ENCODE results near the gene PDRG1.

Gene PDRG1

DNA sequence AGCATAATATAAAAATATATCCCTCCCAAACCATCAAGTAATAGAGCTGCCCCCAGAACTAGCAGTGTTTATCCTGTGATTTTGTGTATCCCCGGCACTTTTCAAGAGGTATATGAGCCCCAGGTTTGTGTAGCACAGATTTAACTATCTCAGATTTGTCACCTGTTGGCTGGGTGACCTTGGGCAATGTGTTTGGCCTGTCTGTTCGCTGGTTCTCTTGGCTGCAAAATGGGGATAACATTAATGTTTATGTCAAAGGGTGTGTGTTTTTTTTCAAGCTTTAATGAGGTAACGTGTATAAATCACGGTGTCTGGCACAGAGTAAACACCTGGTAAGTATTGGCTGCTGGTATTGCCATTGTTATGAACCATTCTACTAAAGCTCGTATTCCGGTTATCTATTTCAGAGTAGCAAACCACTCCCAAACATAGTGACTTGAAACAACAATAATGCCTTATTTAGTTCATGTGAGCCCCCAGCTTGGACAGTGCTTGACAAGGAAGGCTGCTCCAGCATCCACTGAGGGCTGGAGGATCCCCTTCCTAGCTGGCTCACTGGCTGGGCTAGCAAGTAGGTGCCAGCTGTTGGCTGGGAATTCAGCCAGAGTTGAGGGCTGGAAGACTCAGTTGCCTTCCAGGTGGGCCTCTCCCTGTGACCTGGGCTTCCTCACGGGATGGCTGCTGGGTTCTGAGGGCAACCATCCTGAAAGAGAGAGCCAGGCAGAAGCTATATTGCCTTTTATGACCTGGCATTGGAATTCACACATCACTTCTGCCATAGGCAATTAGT, 36.2 kb downstream of the PDRG1 start:
- Histone ChIP-seq H3K27me3 (ENCODE audit: insufficient read depth, poor library complexity, severe bottlenecking) (no peaks in the 10 kb centered on the region), H3K4me1 (ENCODE audit: insufficient read depth, poor library complexity, severe bottlenecking) (no peaks in the 10 kb centered on the region), H3K4me3 (ENCODE audit: severe bottlenecking) (no peak overlapping the region), H3K27ac (ENCODE audit: poor library complexity, severe bottlenecking) (no peak overlapping the region), H3K36me3 (ENCODE audit: low read depth) (no peaks in the 10 kb centered on the region), H3K9me3 (ENCODE audit: severe bottlenecking) (no peaks in the 10 kb centered on the region)
- ATAC-seq (ENCODE audit: low read depth) = no peak
- peak; percentile 72 for DNase-seq (ENCODE audit: low spot score)
- TF ChIP-seq, protein P1, sequence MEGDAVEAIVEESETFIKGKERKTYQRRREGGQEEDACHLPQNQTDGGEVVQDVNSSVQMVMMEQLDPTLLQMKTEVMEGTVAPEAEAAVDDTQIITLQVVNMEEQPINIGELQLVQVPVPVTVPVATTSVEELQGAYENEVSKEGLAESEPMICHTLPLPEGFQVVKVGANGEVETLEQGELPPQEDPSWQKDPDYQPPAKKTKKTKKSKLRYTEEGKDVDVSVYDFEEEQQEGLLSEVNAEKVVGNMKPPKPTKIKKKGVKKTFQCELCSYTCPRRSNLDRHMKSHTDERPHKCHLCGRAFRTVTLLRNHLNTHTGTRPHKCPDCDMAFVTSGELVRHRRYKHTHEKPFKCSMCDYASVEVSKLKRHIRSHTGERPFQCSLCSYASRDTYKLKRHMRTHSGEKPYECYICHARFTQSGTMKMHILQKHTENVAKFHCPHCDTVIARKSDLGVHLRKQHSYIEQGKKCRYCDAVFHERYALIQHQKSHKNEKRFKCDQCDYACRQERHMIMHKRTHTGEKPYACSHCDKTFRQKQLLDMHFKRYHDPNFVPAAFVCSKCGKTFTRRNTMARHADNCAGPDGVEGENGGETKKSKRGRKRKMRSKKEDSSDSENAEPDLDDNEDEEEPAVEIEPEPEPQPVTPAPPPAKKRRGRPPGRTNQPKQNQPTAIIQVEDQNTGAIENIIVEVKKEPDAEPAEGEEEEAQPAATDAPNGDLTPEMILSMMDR (IDR thresholded peaks at IDR 0.05; ENCODE audit: poor library complexity, severe bottlenecking) = no peak

DNA sequence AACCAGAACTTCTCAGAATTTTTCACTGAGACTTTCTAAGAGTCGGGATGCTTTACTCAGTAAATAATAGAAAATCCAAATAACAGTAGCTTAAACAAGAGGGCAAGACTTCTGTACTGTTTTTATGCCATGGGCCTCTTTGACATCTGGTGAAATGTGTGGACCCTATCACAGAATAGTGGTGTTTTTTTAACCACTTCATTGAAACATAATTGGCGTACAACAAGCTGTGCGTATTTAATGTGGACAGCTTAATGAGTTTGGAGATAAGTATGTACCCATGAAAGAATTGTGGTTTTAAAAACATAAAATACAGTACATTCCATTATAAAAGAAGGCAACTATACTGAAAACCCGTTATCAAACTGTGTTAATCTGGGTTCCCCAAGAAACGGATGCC, 37.7 kb downstream of the PDRG1 start:
- DNase-seq (ENCODE audit: low spot score) = no peak
- no peaks in the 10 kb centered on the region for H3K9me3 ChIP-seq (ENCODE audit: severe bottlenecking)
- H3K27me3 ChIP-seq (ENCODE audit: insufficient read depth, poor library complexity, severe bottlenecking) = no peaks in the 10 kb centered on the region
- no peaks in the 10 kb centered on the region for H3K4me1 ChIP-seq (ENCODE audit: insufficient read depth, poor library complexity, severe bottlenecking)
- no peaks in the 10 kb centered on the region for H3K36me3 ChIP-seq (ENCODE audit: low read depth)
- H3K4me3 ChIP-seq (ENCODE audit: severe bottlenecking) = no peak overlapping the region
- TF ChIP-seq, protein P1 (IDR thresholded peaks at IDR 0.05; ENCODE audit: poor library complexity, severe bottlenecking) = no peak
- no peak for ATAC-seq (ENCODE audit: low read depth)
- H3K27ac ChIP-seq (ENCODE audit: poor library complexity, severe bottlenecking) = no peak overlapping the region

DNA sequence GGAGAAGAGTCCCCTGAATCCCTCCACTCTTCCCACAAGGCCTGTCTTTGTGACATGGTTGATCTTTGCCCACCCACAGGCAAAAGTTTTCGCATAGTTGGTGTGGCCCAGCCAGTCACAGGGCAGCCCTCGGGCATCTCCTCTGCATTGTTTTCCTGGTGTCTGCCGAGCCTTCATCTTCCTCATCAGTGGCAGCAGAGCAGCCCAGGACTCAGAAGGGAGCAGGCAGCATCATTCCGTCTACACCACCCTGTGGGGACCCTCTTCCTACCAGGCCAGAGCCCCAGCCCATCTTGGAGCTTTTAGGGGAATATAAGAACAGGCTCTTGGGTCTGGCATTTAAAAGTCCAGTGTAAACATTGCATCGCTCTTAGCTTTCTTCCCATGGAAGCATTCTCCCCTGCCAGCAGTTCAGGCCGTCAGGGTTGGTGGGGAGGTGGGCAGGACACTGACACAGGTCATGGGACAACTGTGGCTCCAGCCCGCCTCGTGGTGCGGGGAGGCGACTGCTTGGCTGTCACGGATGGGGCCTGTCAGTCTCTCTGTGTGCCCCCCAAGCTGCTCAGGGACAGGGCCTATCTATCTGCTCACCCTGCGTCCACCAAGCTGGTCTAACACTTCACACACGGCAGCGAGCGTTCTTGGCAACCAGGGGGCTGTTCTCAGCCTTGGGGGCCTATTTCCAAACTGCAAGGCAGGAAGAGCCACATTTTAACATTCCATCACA, 38.3 kb downstream of the PDRG1 start:
- no peaks in the 10 kb centered on the region for H3K9me3 ChIP-seq (ENCODE audit: severe bottlenecking)
- no peaks in the 10 kb centered on the region for H3K4me1 ChIP-seq (ENCODE audit: insufficient read depth, poor library complexity, severe bottlenecking)
- ATAC-seq (ENCODE audit: low read depth) = no peak
- H3K27me3 ChIP-seq (ENCODE audit: insufficient read depth, poor library complexity, severe bottlenecking) = no peaks in the 10 kb centered on the region
- H3K27ac ChIP-seq (ENCODE audit: poor library complexity, severe bottlenecking) = no peak overlapping the region
- no peak overlapping the region for H3K4me3 ChIP-seq (ENCODE audit: severe bottlenecking)
- H3K36me3 ChIP-seq (ENCODE audit: low read depth) = no peaks in the 10 kb centered on the region
- TF ChIP-seq, protein P1 (IDR thresholded peaks at IDR 0.05; ENCODE audit: poor library complexity, severe bottlenecking) = no peak
- peak; percentile 81 for DNase-seq (ENCODE audit: low spot score)

DNA sequence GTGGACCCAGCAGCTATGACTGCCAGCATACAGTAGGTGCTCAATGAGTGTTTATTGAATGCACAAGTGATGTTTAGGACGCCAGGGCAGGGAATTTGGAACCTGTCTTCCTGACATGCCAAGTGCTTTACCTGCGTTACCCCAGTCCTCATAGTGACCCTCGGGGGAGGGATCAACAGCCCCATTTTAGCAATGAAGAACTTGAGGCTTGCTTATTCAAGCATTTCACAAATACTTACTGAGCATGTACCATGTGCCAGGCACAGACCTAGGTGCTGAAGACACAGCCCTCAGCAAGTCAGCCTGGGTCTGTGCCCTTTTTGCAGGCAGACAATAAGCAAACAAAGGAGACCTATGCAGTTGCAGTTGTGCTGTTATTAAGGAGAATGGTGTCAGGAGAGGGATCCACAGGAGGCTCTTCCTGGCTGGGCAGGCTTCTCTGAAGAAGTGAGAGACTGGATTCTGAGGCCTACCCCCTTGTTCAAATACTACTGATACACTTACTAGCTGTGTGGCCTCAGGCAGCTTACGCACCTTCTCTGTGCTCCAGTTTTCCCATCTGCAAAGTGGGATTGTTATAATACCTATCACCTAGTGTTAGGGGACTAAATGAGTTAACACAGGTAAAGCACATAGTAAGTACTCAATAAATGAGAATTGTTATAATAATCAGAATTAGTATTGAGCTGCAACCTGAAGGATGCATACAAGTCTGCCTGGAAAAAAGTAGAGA, 41.6 kb downstream of the PDRG1 start:
- Histone ChIP-seq H3K27me3 (ENCODE audit: insufficient read depth, poor library complexity, severe bottlenecking) (no peaks in the 10 kb centered on the region), H3K27ac (ENCODE audit: poor library complexity, severe bottlenecking) (no peak overlapping the region), H3K4me3 (ENCODE audit: severe bottlenecking) (no peak overlapping the region), H3K9me3 (ENCODE audit: severe bottlenecking) (no peaks in the 10 kb centered on the region), H3K4me1 (ENCODE audit: insufficient read depth, poor library complexity, severe bottlenecking) (no peaks in the 10 kb centered on the region), H3K36me3 (ENCODE audit: low read depth) (no peaks in the 10 kb centered on the region)
- TF ChIP-seq, protein P1 (IDR thresholded peaks at IDR 0.05; ENCODE audit: poor library complexity, severe bottlenecking) = no peak
- peak; percentile 59 for DNase-seq (ENCODE audit: low spot score)
- ATAC-seq (ENCODE audit: low read depth) = no peak
